CD14-positive monocyte (primary cell): ENCODE data around the gene DCAF6. TPM values are rescaled to one million over a fixed set of nuclear protein-coding genes. Genes with fewer than 3 reads are reported as not detected.
"Not testable (repeated sequence)": the region's sequence is repeated elsewhere in the genome, so short reads cannot be mapped to it uniquely, and the experiment has no call there.

Experiments
- DNase-seq, 3 donors: peaks; one replicate each; pipeline ENCODE4 v3.0.0-alpha.2; 2011 to 2022
- H2AFZ ChIP-seq: 2 replicates; pipeline ENCODE4 v1.6.0; 2012; ENCODE audit warnings: mild to moderate bottlenecking, low read depth, low read length, inconsistent platforms; ENCODE audit not compliant: insufficient read depth, poor library complexity, severe bottlenecking
- H3K27ac ChIP-seq, 2 donors: 1 replicate in 1 of 2; 2 replicates in 1 of 2; pipeline ENCODE4 v1.5.1; 2012 to 2013; ENCODE audit warnings: low read length in 2 of 2, control low read depth in 1 of 2, inconsistent platforms in 1 of 2, low read depth in 1 of 2, mild to moderate bottlenecking in 1 of 2
- H3K27me3 ChIP-seq, 2 donors: one replicate each; pipeline versions ENCODE4 v1.6.0 to v1.6.1; 2011 to 2013; ENCODE audit warnings: low read length in 2 of 2; ENCODE audit not compliant: control insufficient read depth in 2 of 2, insufficient read depth in 2 of 2
- H3K36me3 ChIP-seq, 2 donors: replicated peaks in 1 of 2; 1 replicate in 1 of 2; 2 replicates in 1 of 2; pipeline versions ENCODE4 v1.5.1 to v1.6.1; 2012 to 2013; ENCODE audit warnings: low read length in 2 of 2, control low read depth in 1 of 2, inconsistent platforms in 1 of 2, mild to moderate bottlenecking in 1 of 2; ENCODE audit not compliant: insufficient read depth in 2 of 2, control insufficient read depth in 1 of 2
- H3K4me1 ChIP-seq, 2 donors: 1 replicate in 1 of 2; 2 replicates in 1 of 2; pipeline versions ENCODE4 v1.5.1 to v1.6.1; 2012 to 2013; ENCODE audit warnings: low read length in 2 of 2, control low read depth in 1 of 2, inconsistent platforms in 1 of 2, mild to moderate bottlenecking in 1 of 2, moderate library complexity in 1 of 2; ENCODE audit not compliant: insufficient read depth in 2 of 2, control insufficient read depth in 1 of 2
- H3K4me2 ChIP-seq: replicated peaks from 2 replicates; pipeline ENCODE3; 2012; ENCODE audit warnings: low read length, moderate library complexity, mild to moderate bottlenecking; ENCODE audit not compliant: poor library complexity, severe bottlenecking; ENCODE audit errors: extremely low read depth
- H3K4me3 ChIP-seq, 3 experiments: fragments of 200-600 bp in 1 of 3; sonication (generic) in 1 of 3; replicated peaks in 1 of 3; 1 replicate in 2 of 3; 2 replicates in 1 of 3; pipeline ENCODE4 v1.5.1; 2011 to 2013; ENCODE audit warnings: low read length in 3 of 3, mild to moderate bottlenecking in 3 of 3, control low read depth in 2 of 3, low read depth in 2 of 3, inconsistent platforms in 1 of 3, moderate library complexity in 1 of 3
- H3K79me2 ChIP-seq: 2 replicates; pipeline ENCODE4 v1.6.0; 2012; ENCODE audit warnings: mild to moderate bottlenecking, control low read depth, inconsistent platforms, low read length, moderate library complexity; ENCODE audit not compliant: insufficient read depth
- H3K9ac ChIP-seq: 2 replicates; pipeline ENCODE4 v1.6.0; 2017; ENCODE audit warnings: low read length, mild to moderate bottlenecking; ENCODE audit not compliant: insufficient read depth, poor library complexity, severe bottlenecking
- H3K9me3 ChIP-seq, 2 donors: replicated peaks in 1 of 2; 1 replicate in 1 of 2; 2 replicates in 1 of 2; pipeline versions ENCODE4 v1.5.1 to v1.6.1; 2012 to 2013; ENCODE audit warnings: low read length in 2 of 2, control low read depth in 1 of 2; ENCODE audit not compliant: control insufficient read depth in 1 of 2, insufficient read depth in 1 of 2
- H4K20me1 ChIP-seq: 2 replicates; pipeline ENCODE4 v1.6.0; 2012; ENCODE audit warnings: mild to moderate bottlenecking, low read length, control low read depth, moderate library complexity; ENCODE audit not compliant: insufficient read depth
- H3K27ac Mint-ChIP-seq, 7 donors: one replicate each; pipeline ENCODE4 v1.8.0; 2020; ENCODE audit warnings: mild to moderate bottlenecking in 7 of 7, mixed read lengths in 7 of 7, moderate library complexity in 6 of 7, inconsistent platforms in 2 of 7
- H3K27me3 Mint-ChIP-seq, 3 donors: one replicate each; pipeline ENCODE4 v1.8.0; 2021 to 2022; ENCODE audit warnings: low read depth in 3 of 3, mild to moderate bottlenecking in 3 of 3, mixed read lengths in 3 of 3, moderate library complexity in 3 of 3, inconsistent platforms in 1 of 3
- H3K36me3 Mint-ChIP-seq, 2 donors: one replicate each; pipeline ENCODE4 v1.8.0; 2020; ENCODE audit warnings: mixed read lengths in 2 of 2, inconsistent platforms in 1 of 2, mild to moderate bottlenecking in 1 of 2
- H3K4me1 Mint-ChIP-seq: one replicate; pipeline ENCODE4 v1.8.0; 2020; ENCODE audit warnings: mild to moderate bottlenecking, mixed read lengths
- H3K4me3 Mint-ChIP-seq, 2 donors: one replicate each; pipeline ENCODE4 v1.8.0; 2020; ENCODE audit warnings: mild to moderate bottlenecking in 2 of 2, mixed read lengths in 2 of 2, moderate library complexity in 1 of 2
- H3K9me3 Mint-ChIP-seq, 7 donors: one replicate each; pipeline ENCODE4 v1.8.0; 2020 to 2022; ENCODE audit warnings: mixed read lengths in 7 of 7, mild to moderate bottlenecking in 6 of 7, moderate library complexity in 6 of 7, inconsistent platforms in 2 of 7
- CTCF ChIP-seq: fragments of 200-600 bp; IDR thresholded peaks from one replicate; pipeline ENCODE4 v1.8.0; 2022; ENCODE audit warnings: antibody characterized with exemption, mild to moderate bottlenecking
- WGBS: methylation state at CpG from one replicate; pipeline ENCODE4 v1.1.5; 2013; ENCODE audit warnings: missing lambda C conversion rate; ENCODE audit not compliant: insufficient coverage; 5-methylcytosine and 5-hydroxymethylcytosine counted together
- intact Hi-C, 2 donors: fragments of 100-400 bp; cut with micrococcal nuclease; formaldehyde crosslinking; loops; one replicate each; pipeline versions ENCODE4 v1.15.0 to v1.15.1; 2023
- polyA minus RNA-seq: library from RNA; depleted of rRNA, polyadenylated mRNA; stranded (reverse); fragments of >200 nt; gene quantifications from 2 replicates; pipeline ENCODE4 v1.2.3, GENCODE V29; 2012
- polyA plus RNA-seq, 3 donors: library from polyadenylated mRNA; depleted of rRNA in 1 of 3; unstranded in 2 of 3; stranded (reverse) in 1 of 3; fragments of 300-500 nt in 2 of 3; fragments of >200 nt in 1 of 3; fragmentation: Illumina TruSeq in 2 of 3; gene quantifications; 1 replicate in 2 of 3; 2 replicates in 1 of 3; pipeline ENCODE4 v1.2.3, GENCODE V29; 2012 to 2021
- total RNA-seq, 12 experiments: library from RNA in 1 of 12; stranded (reverse) in 1 of 12; fragments of 120-200 nt in 1 of 12; gene quantifications; one replicate each; pipeline ENCODE4 v1.2.4 and lab custom pipeline; 2013 to 2026; ENCODE audit warnings: mixed read lengths in 6 of 12, inconsistent platforms in 1 of 12

Gene DCAF6
- 25.1 TPM for total RNA-seq (2013)
- polyA plus RNA-seq = 10 to 100 TPM; 11.8 to 16.1 (median 11.9) TPM
- 9.3 and 13.6 TPM in 2 replicates for polyA minus RNA-seq
- 21.3 to 45.4 (median 37.4) reads per million in 11 experiments for total RNA-seq (lab: John Stamatoyannopoulos, UW)

GRCh38 chr1:167936068-167936929 is at the start of gene DCAF6:
DCAF6 (plus strand) TSS chr1:167936683; CDS start chr1:167936912, 229 bp downstream.
- H3K9ac ChIP-seq = peak within 1 kb of the TSS; percentile 84
- peak; percentile 97 to 99 (median 98) for DNase-seq
- peak within 1 kb of the TSS; percentile 90 to 97 for H3K27ac ChIP-seq
- TF ChIP-seq CTCF = no peak
- H3K27me3 Mint-ChIP-seq = peaks cover 0 to 5% (median 3%) of the 10 kb centered on the region in 3 donors
- H3K36me3 ChIP-seq = no peaks in the 10 kb centered on the region
- no peaks in the 10 kb centered on the region for H4K20me1 ChIP-seq
- H2AFZ ChIP-seq = peak within 1 kb of the TSS; percentile 93
- peak within 1 kb of the TSS; percentile 96 to 100 (median 100) for H3K27ac Mint-ChIP-seq
- peaks cover 19 to 35% of the 10 kb centered on the region in 2 donors for H3K4me1 ChIP-seq
- peak within 1 kb of the TSS; percentile 90 to 99 for H3K4me3 Mint-ChIP-seq
- H3K36me3 Mint-ChIP-seq = peaks cover 0 to 2% of the 10 kb centered on the region in 2 donors
- H3K27me3 ChIP-seq = no peaks in the 10 kb centered on the region
- no peaks in the 10 kb centered on the region for H3K9me3 ChIP-seq
- H3K79me2 ChIP-seq = peaks cover 80% of the 10 kb centered on the region
- intact Hi-C loops = loop anchor here (5.0 to 10.0 kb wide), 3 partner anchors 214 to 1091 kb away; partner anchors contain the start of genes MPZL1 (in 1 of the 2) and POU2F1 (in 1 of the 2)
- peak within 1 kb of the TSS; percentile 83 to 97 (median 90) for H3K4me3 ChIP-seq
- WGBS = 0% methylated on average over 29 of the region's 58 CpGs
- H3K4me2 ChIP-seq = peak within 1 kb of the TSS; percentile 92
- no peaks in the 10 kb centered on the region for H3K9me3 Mint-ChIP-seq
- peaks cover 34% of the 10 kb centered on the region for H3K4me1 Mint-ChIP-seq

DNA sequence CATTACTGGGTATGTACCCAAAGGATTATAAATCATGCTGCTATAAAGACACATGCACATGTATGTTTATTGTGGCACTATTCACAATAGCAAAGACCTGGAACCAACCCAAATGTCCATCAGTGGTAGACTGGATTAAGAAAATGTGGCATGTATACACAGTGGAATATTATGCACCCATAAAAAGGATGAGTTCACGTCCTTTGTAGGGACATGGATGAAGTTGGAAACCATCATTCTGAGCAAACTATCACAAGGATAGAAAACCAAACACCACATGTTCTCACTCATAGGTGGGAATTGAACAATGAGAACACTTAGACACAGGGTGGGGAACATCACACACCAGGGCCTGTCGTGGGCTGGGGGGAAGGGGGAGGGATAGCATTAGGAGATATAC is 49.3 kb upstream of the DCAF6 start:
- H3K27ac ChIP-seq, H3K36me3 Mint-ChIP-seq, H3K4me1 ChIP-seq, DNase-seq, H3K4me1 Mint-ChIP-seq, H3K4me2 ChIP-seq, intact Hi-C loops, H4K20me1 ChIP-seq, H3K9me3 ChIP-seq, H3K4me3 ChIP-seq, H3K9ac ChIP-seq, H2AFZ ChIP-seq, H3K4me3 Mint-ChIP-seq, H3K79me2 ChIP-seq, H3K27ac Mint-ChIP-seq, H3K27me3 ChIP-seq, H3K27me3 Mint-ChIP-seq, H3K36me3 ChIP-seq: not testable (repeated sequence)
- WGBS = 100% methylated on average over 1 of the region's 2 CpGs
- H3K9me3 Mint-ChIP-seq = peaks cover 3 to 14% (median 4%) of the 10 kb centered on the region in 7 donors
